Endothelial cell (in vitro differentiated cells): ENCODE results near the gene NPAS2. TPM values are rescaled to one million over a fixed set of nuclear protein-coding genes. Genes with fewer than 3 reads are reported as not detected.

ENCODE experiments used
- DNase-seq: peaks from one replicate; pipeline ENCODE4 v3.0.0; 2021; ENCODE audit warnings: low spot score
- H3K27ac Mint-ChIP-seq: one replicate; pipeline ENCODE4 v1.8.0; 2021; ENCODE audit warnings: mixed read lengths, inconsistent platforms; ENCODE audit not compliant: unreplicated experiment
- H3K27me3 Mint-ChIP-seq: one replicate; pipeline ENCODE4 v1.8.0; 2021; ENCODE audit warnings: mild to moderate bottlenecking, moderate library complexity, mixed read lengths, inconsistent platforms; ENCODE audit not compliant: unreplicated experiment
- H3K36me3 Mint-ChIP-seq: one replicate; pipeline ENCODE4 v1.8.0; 2021; ENCODE audit warnings: mild to moderate bottlenecking, low read depth, mixed read lengths, inconsistent platforms; ENCODE audit not compliant: unreplicated experiment
- H3K4me1 Mint-ChIP-seq: one replicate; pipeline ENCODE4 v1.8.0; 2021; ENCODE audit warnings: mild to moderate bottlenecking, mixed read lengths, inconsistent platforms; ENCODE audit not compliant: unreplicated experiment
- H3K4me3 Mint-ChIP-seq: one replicate; pipeline ENCODE4 v1.8.0; 2021; ENCODE audit warnings: mild to moderate bottlenecking, mixed read lengths, inconsistent platforms; ENCODE audit not compliant: unreplicated experiment
- H3K9me3 Mint-ChIP-seq: one replicate; pipeline ENCODE4 v1.8.0; 2021; ENCODE audit warnings: mixed read lengths, inconsistent platforms; ENCODE audit not compliant: unreplicated experiment
- total RNA-seq: library from RNA; stranded (reverse); fragmentation: NEBNext Ultra II Directional; extraction: Animal tissue kit (Norgen Biotek cat#: 25700); gene quantifications from one replicate; pipeline ENCODE4 v1.2.1, GENCODE V29; 2021; ENCODE audit not compliant: unreplicated experiment
- TF ChIP-seq, protein P1 (sequence below): fragments of 200-600 bp; sonication (generic); IDR thresholded peaks from one replicate; pipeline ENCODE4 v1.5.0; 2021; ENCODE audit warnings: antibody characterized with exemption; ENCODE audit not compliant: unreplicated experiment

The NPAS2 gene
- total RNA-seq, 1 donor from 2014 or later: 70.1 TPM

DNA sequence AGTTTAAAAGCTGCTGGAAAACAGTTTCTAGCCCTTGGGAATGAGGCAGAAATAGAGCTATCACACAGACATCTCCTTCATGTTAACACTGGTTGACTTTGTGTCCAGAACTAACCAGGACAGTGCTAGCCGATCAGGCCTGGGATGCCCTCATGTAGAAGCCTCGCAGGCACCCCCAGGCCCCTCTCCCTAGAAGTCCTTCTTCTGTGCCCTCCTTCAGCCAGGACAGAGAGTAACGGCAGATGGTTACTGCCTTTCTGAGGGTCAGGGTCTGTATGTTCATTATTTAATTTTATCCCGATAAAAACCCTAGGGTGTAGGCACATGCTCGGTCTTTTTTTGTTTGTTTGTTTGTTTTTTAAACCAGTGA is 171.4 kb downstream of the NPAS2 start:
- H3K27ac Mint-ChIP-seq: no peak overlapping the region
- no peak for DNase-seq
- no peaks in the 10 kb centered on the region for H3K9me3 Mint-ChIP-seq
- peaks cover 13% of the 10 kb centered on the region for H3K27me3 Mint-ChIP-seq
- TF ChIP-seq, protein P1, sequence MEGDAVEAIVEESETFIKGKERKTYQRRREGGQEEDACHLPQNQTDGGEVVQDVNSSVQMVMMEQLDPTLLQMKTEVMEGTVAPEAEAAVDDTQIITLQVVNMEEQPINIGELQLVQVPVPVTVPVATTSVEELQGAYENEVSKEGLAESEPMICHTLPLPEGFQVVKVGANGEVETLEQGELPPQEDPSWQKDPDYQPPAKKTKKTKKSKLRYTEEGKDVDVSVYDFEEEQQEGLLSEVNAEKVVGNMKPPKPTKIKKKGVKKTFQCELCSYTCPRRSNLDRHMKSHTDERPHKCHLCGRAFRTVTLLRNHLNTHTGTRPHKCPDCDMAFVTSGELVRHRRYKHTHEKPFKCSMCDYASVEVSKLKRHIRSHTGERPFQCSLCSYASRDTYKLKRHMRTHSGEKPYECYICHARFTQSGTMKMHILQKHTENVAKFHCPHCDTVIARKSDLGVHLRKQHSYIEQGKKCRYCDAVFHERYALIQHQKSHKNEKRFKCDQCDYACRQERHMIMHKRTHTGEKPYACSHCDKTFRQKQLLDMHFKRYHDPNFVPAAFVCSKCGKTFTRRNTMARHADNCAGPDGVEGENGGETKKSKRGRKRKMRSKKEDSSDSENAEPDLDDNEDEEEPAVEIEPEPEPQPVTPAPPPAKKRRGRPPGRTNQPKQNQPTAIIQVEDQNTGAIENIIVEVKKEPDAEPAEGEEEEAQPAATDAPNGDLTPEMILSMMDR: no peak
- H3K4me3 Mint-ChIP-seq: no peak overlapping the region
- peaks cover 7% of the 10 kb centered on the region for H3K4me1 Mint-ChIP-seq
- H3K36me3 Mint-ChIP-seq: peaks cover 37% of the 10 kb centered on the region

DNA sequence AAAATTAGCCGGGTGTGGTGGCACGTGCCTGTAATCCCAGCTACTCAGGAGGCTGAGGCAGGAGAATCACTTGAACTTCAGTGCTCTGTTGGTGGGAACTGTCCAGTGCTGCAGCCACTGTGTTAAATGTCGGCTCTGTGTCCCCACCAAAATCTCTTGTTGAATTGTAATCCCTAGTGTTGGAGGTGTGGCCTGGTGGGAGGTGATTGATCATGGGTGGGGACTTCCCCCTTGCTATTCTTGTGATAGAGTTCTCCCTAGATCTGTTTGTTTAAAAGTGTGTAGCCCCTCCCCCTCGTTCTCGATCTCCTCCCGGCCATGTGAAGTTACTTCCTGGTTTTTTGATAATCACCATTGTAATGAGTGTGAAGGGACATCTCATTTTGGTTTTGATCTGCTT is 172.3 kb downstream of the NPAS2 start:
- peaks cover 13% of the 10 kb centered on the region for H3K27me3 Mint-ChIP-seq
- H3K27ac Mint-ChIP-seq: no peak overlapping the region
- peaks cover 41% of the 10 kb centered on the region for H3K36me3 Mint-ChIP-seq
- no peak for DNase-seq
- no peak overlapping the region for H3K4me3 Mint-ChIP-seq
- no peaks in the 10 kb centered on the region for H3K9me3 Mint-ChIP-seq
- TF ChIP-seq, protein P1: no peak
- peaks cover 7% of the 10 kb centered on the region for H3K4me1 Mint-ChIP-seq

DNA sequence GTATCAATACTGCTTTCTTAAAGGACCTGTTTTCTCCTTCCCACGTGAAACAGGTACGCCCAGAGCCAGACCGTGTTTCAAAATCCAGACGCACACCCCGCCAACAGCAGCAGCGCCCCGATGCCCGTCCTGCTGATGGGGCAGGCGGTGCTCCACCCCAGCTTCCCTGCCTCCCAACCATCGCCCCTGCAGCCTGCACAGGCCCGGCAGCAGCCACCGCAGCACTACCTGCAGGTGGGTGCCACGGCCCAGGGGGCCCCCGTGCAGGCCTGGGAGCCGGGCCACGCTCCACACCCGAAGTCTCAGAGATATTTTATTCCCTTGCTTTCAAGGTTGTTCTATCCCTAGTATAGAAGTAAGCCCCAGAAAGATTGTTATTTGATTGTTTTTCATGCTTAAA is 173.4 kb downstream of the NPAS2 start:
- Mint-ChIP-seq H3K9me3 (no peaks in the 10 kb centered on the region), H3K4me3 (no peak overlapping the region), H3K36me3 (peaks cover 42% of the 10 kb centered on the region), H3K27ac (no peak overlapping the region), H3K4me1 (peaks cover 7% of the 10 kb centered on the region), H3K27me3 (peaks cover 13% of the 10 kb centered on the region)
- DNase-seq: no peak
- TF ChIP-seq, protein P1: no peak

DNA sequence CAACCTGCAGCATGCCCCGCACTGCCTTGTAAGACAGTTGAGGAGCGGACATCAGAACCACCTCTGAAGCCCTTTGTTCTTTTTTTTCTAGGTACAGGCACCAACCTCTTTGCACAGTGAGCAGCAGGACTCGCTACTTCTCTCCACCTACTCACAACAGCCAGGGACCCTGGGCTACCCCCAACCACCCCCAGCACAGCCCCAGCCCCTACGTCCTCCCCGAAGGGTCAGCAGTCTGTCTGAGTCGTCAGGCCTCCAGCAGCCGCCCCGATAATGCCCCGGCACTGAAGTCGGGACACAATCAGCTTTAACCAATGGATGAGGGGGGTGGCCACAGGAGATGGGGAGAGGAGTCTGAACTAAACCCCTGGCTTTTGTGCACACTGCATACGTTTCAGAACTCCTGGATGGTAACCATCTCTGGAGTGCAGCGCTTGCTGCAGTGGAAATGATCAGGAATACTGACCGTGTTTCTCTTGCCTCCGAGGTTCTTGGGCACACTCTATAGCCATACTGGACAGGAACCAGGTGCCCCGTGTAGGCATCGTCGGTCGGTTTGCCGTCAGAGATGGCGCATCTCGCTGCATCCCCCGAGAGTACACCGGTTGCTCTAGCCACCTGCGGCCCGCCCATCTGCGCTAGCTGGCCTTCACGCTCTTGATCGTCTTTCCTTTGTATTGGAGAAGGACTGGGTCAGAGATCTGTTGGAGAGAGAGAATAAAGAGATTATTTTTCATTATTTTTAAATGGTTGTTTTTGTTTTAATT is 175.6 kb downstream of the NPAS2 start:
- DNase-seq: no peak
- Mint-ChIP-seq H3K27ac (no peak overlapping the region), H3K27me3 (peaks cover 8% of the 10 kb centered on the region), H3K9me3 (no peaks in the 10 kb centered on the region), H3K4me3 (no peak overlapping the region), H3K36me3 (peaks cover 26% of the 10 kb centered on the region), H3K4me1 (peaks cover 5% of the 10 kb centered on the region)
- TF ChIP-seq, protein P1: no peak

DNA sequence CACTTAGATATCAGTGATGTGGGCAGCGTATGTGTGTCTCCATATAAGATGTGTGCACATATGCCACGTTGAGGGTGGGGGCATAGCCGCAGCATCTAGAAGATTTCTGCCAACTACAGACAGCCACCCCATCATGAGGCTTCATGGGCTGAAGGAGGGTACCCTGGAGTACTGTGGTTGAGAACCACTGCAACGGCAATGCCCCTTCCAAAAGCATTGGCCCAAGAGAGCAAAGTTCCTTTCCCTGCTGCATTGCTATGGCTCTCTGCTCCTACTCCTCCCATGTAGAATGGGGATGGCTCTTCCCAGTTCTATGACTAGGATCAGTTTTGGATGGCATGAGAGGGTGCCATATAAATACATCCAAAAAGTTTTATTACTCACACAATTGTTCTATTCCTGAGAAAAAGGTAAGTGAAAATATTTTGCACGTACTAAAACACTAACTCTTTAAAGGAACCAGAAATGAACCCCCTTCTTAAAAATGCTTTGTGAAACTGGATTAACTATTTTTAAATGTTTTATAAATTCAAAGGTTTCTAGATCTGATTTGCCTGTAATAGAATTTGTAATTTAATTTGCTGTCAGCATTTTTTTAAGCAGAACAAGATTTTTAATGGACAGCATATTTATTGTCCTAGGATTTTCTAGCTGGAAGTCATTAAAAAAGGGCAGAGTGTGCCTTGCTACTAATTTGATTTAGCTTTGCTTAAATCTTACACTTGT is 177.7 kb downstream of the NPAS2 start:
- no peak overlapping the region for H3K4me3 Mint-ChIP-seq
- TF ChIP-seq, protein P1: no peak
- peaks cover 8% of the 10 kb centered on the region for H3K4me1 Mint-ChIP-seq
- H3K36me3 Mint-ChIP-seq: peaks cover 23% of the 10 kb centered on the region
- no peak for DNase-seq
- no peak overlapping the region for H3K27ac Mint-ChIP-seq
- no peaks in the 10 kb centered on the region for H3K9me3 Mint-ChIP-seq
- peaks cover 6% of the 10 kb centered on the region for H3K27me3 Mint-ChIP-seq
